Measurements from ENCODE around the gene USP25. TPM values are rescaled to one million over a fixed set of nuclear protein-coding genes. Genes with fewer than 3 reads are reported as not detected.
A peak's percentile ranks its signal among the peaks of the same experiment; 100 is the strongest.

The USP25 gene
- total RNA-seq (47.5 and 65.7 TPM in 2 replicates), polyA plus RNA-seq (31.3 and 40.6 TPM in 2 replicates), polyA minus RNA-seq (ENCODE audit: low replicate concordance) (5.2 and 20.1 TPM in 2 replicates)
- 21.7 and 25.8 TPM in 2 replicates for polyA plus RNA-seq (2012)

DNA sequence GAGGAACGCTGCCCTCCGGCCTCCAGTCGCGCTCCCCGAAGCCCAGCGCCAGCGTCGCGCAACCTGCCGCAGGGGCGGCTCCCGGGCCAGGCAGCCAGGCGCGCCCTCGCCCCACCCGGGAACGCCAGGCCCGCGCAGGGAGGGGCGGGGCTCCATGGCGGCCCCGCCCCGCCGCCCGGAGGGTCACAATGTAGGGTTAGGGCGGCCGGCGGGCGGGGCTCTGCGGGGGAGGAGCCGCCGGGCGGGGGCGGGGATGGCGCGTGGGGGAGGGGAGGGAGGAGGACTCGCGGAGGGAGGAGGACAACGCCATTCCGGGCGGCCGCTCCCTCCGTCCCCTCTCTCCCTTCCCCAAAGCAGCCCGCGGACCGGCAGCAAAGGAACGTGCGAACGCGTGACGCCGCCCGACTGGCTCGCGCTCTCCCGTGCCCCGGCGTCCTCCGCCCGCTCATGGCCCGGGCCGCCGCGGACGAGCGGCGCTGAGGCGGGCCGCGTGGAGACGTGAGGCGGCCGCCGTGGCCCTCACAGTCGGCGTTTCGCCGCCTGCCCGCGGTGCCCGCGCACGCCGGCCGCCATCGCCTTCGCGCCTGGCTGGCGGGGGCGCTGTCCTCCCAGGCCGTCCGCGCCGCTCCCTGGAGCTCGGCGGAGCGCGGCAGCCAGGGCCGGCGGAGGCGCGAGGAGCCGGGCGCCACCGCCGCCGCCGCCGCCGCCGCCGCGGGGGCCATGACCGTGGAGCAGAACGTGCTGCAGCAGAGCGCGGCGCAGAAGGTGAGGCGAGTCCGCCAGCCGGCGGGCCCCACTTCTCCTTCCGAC lies at the start of gene USP25:
USP25 (plus strand) TSS at position 309 of the 810 bp plus-strand sequence; CDS start at position 721, 412 bp downstream.
- H3K27me3 ChIP-seq (ENCODE audit: control insufficient read depth, insufficient read depth, low read length) = peaks cover 2% of the 10 kb centered on the region
- peak within 1 kb of the TSS; percentile 79 for H3K4me2 ChIP-seq (ENCODE audit: extremely low read depth, insufficient read depth, low read length)
- no peaks in the 10 kb centered on the region for H3K36me3 ChIP-seq (ENCODE audit: control insufficient read depth, insufficient read depth, low read length)
- no peaks in the 10 kb centered on the region for H3K4me1 ChIP-seq (ENCODE audit: control insufficient read depth, extremely low read depth, insufficient read depth, low read length)
- peak within 1 kb of the TSS; percentile 75 for H3K27ac ChIP-seq (ENCODE audit: insufficient read depth, low read length)
- H4K20me1 ChIP-seq (ENCODE audit: control insufficient read depth, extremely low read depth, insufficient read depth, low read length) = no peaks in the 10 kb centered on the region
- H3K79me2 ChIP-seq (ENCODE audit: control insufficient read depth, insufficient read depth, low read length) = peaks cover 44% of the 10 kb centered on the region
- H3K4me3 ChIP-seq (replicated peaks in 1 of 4; ENCODE audit: control extremely low read depth in 1 of 4, insufficient read depth in 1 of 4, low read depth in 3 of 4, low read length in 4 of 4) = peak within 1 kb of the TSS; percentile 79 to 92 (median 90)
- peak within 1 kb of the TSS; percentile 63 for H2AFZ ChIP-seq (ENCODE audit: low read length)
- H3K9me3 ChIP-seq (ENCODE audit: control insufficient read depth, insufficient read depth, low read depth, low read length) = no peaks in the 10 kb centered on the region
- DNase-seq (ENCODE audit: low read depth in 2 of 2) = peak; percentile 67 to 77
- peak within 1 kb of the TSS; percentile 81 for H3K9ac ChIP-seq (ENCODE audit: insufficient read depth, low read length)
- TF ChIP-seq EZH2 (IDR thresholded peaks at IDR 0.05; ENCODE audit: low read length, missing control alignments) (no peak), CTCF (conservative IDR thresholded peaks at IDR 0.05 in 1 of 2, IDR thresholded peaks at IDR 0.05 in 1 of 2; ENCODE audit: low read depth in 1 of 2, low read length in 2 of 2) (no peak)

GRCh38 chr21:15682186-15682895 lies 47.4 kb upstream of the USP25 start:
- DNase-seq (ENCODE audit: low read depth in 2 of 2) = peak; percentile 43 to 74
- Histone ChIP-seq H3K27ac (ENCODE audit: insufficient read depth, low read length) (peak overlapping the region; percentile 49), H3K4me3 (replicated peaks in 1 of 4; ENCODE audit: control extremely low read depth in 1 of 4, insufficient read depth in 1 of 4, low read depth in 3 of 4, low read length in 4 of 4) (no peak overlapping the region), H2AFZ (ENCODE audit: low read length) (peak overlapping the region; percentile 87), H3K9ac (ENCODE audit: insufficient read depth, low read length) (no peak overlapping the region), H3K27me3 (ENCODE audit: control insufficient read depth, insufficient read depth, low read length) (no peaks in the 10 kb centered on the region), H3K4me1 (ENCODE audit: control insufficient read depth, extremely low read depth, insufficient read depth, low read length) (peaks cover 6% of the 10 kb centered on the region), H3K36me3 (ENCODE audit: control insufficient read depth, insufficient read depth, low read length) (no peaks in the 10 kb centered on the region), H3K4me2 (ENCODE audit: extremely low read depth, insufficient read depth, low read length) (peak overlapping the region; percentile 41), H3K79me2 (ENCODE audit: control insufficient read depth, insufficient read depth, low read length) (no peaks in the 10 kb centered on the region), H3K9me3 (ENCODE audit: control insufficient read depth, insufficient read depth, low read depth, low read length) (no peaks in the 10 kb centered on the region), H4K20me1 (ENCODE audit: control insufficient read depth, extremely low read depth, insufficient read depth, low read length) (no peaks in the 10 kb centered on the region)
- TF ChIP-seq EZH2 (IDR thresholded peaks at IDR 0.05; ENCODE audit: low read length, missing control alignments) (no peak), CTCF (conservative IDR thresholded peaks at IDR 0.05 in 1 of 2, IDR thresholded peaks at IDR 0.05 in 1 of 2; ENCODE audit: low read depth in 1 of 2, low read length in 2 of 2) (no peak)

DNA sequence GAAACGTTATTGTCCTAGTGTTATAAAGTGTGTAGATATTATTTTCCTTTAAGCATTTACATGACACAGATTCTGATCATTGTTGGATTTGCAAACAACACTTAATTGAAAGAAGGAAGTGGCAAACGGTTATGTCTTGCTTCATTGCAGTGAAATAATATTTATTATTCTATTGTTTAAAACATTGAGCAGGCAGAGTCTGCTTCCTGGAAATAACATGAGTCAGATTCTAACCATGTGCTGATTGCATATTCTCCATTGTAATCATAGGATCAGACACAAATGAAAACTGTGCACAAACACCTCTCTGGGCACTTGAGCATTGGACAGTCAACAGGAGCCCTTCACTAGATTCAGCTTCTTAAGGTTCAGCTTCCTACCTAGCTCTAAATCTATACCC lies 46.8 kb upstream of the USP25 start:
- no peaks in the 10 kb centered on the region for H3K36me3 ChIP-seq (ENCODE audit: control insufficient read depth, insufficient read depth, low read length)
- TF ChIP-seq EZH2 (IDR thresholded peaks at IDR 0.05; ENCODE audit: low read length, missing control alignments) (no peak), CTCF (conservative IDR thresholded peaks at IDR 0.05 in 1 of 2, IDR thresholded peaks at IDR 0.05 in 1 of 2; ENCODE audit: low read depth in 1 of 2, low read length in 2 of 2) (no peak)
- H3K27me3 ChIP-seq (ENCODE audit: control insufficient read depth, insufficient read depth, low read length) = no peaks in the 10 kb centered on the region
- no peak overlapping the region for H2AFZ ChIP-seq (ENCODE audit: low read length)
- H3K4me1 ChIP-seq (ENCODE audit: control insufficient read depth, extremely low read depth, insufficient read depth, low read length) = peaks cover 6% of the 10 kb centered on the region
- H3K4me3 ChIP-seq (replicated peaks in 1 of 4; ENCODE audit: control extremely low read depth in 1 of 4, insufficient read depth in 1 of 4, low read depth in 3 of 4, low read length in 4 of 4) = no peak overlapping the region
- no peak overlapping the region for H3K4me2 ChIP-seq (ENCODE audit: extremely low read depth, insufficient read depth, low read length)
- no peaks in the 10 kb centered on the region for H4K20me1 ChIP-seq (ENCODE audit: control insufficient read depth, extremely low read depth, insufficient read depth, low read length)
- no peaks in the 10 kb centered on the region for H3K9me3 ChIP-seq (ENCODE audit: control insufficient read depth, insufficient read depth, low read depth, low read length)
- peak overlapping the region; percentile 49 for H3K27ac ChIP-seq (ENCODE audit: insufficient read depth, low read length)
- peak; percentile 47 to 61 for DNase-seq (ENCODE audit: low read depth in 2 of 2)
- no peak overlapping the region for H3K9ac ChIP-seq (ENCODE audit: insufficient read depth, low read length)
- H3K79me2 ChIP-seq (ENCODE audit: control insufficient read depth, insufficient read depth, low read length) = no peaks in the 10 kb centered on the region
